OCI-M2 (cell line): ENCODE data around the gene SRGAP2C.
"Not testable (repeated sequence)": the region's sequence is repeated elsewhere in the genome, so short reads cannot be mapped to it uniquely, and the experiment has no call there.

Experiments used
- DNase-seq: peaks from one replicate; lab custom pipeline; 2025; ENCODE audit not compliant: unreplicated experiment; lab: John Stamatoyannopoulos, UW

The SRGAP2C gene

GRCh38 chr1:121369959-121370358 lies 185.2 kb downstream of the SRGAP2C start:
- not testable (repeated sequence) for DNase-seq

- not testable (repeated sequence) for DNase-seq
These were observed 190.1 kb downstream of the SRGAP2C start for GRCh38 chr1:121374851-121375367.

DNA sequence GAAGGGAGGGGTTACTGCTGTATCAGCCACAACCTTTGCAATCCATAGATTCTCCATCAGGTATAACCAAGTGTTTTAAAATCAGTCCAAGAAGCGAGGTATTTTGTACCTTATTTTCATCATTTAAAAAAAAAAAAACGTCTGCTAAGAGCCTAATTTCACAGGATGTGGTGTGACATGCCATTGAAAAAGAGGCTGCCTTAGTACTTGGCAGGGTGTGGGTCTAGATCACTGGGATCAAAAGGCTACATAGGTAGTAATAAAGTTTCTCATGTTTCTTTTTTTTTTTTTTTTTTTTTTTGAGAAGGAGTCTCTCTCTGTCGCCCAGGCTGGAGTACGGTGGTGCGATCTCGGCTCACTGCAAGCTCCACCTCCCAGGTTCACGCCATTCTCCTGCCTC lies 192.2 kb downstream of the SRGAP2C start:
- DNase-seq = not testable (repeated sequence)

DNA sequence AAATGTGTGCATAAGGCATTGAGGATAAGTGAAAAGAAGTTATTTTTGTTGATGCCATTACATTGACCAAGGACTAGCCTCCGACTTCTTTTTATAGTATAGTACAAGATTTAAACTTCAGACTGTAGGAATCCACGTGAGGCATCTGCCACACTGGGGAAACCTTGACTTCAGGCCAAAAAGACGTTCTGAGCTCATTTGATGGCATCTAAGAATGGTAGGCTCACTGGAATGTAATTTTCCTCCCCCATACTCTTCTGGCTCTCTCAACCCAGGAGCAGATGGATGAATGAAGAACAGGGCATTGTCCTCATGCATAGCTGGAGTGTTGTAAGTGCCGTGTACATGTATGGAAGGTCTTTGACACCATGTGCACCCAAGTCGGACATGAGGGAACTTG lies 194.0 kb downstream of the SRGAP2C start:
- DNase-seq = not testable (repeated sequence)

DNA sequence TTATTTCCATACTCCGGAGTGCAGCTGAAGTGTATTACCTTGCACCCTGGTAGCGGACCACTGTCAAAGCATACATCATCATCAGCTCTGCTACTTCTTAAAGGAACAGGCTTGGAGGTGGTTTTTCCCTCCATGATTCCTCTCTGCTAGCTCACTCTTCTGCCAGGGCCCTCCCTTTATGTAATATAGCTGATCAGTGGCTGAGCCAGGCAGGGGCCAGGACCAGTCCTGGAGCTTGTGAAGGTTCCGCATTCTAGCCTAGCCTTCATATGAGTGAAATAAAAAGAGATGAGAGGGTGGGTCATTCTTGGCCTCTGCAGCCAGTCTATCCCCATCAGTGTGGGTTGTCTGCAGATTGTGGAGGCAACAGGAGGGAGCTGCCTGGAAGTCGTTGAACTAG lies 200.0 kb downstream of the SRGAP2C start:
- not testable (repeated sequence) for DNase-seq

GRCh38 chr1:121385162-121385561 lies 200.4 kb downstream of the SRGAP2C start:
- not testable (repeated sequence) for DNase-seq

DNA sequence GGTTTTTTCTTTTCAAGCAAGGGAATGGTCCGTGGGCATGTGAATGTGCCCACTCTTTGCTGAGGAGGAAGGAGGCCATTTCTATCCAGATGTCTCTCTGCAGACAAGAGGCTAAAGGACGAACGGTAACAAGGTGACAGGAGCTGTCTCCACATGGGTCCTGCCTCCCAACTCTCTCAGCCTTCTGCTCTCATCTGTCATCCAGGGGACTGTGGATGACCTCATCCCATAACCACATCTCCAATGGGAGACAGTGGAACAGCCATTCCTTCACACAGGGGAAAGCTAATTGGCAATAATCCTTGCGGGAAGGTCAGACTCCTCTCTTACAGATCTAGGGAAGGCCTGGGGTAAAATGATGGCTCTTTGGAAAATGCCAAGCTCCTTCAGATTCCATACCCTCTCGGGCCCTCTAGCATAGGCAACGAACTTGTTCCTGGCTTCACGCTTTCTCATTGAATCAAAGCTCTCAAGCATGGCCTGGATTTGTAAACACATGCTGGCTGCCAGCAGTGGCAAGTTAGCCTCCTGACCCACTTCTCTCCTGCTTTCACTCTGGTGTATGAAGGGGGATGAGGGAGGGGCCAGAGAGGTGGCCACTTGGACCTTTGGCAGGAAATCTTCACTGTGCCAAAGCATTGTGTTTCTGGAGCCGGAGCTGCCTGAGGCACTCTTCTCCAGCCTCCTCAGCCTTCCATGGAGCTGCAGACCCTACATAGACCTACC lies 201.0 kb downstream of the SRGAP2C start:
- DNase-seq = not testable (repeated sequence)

DNA sequence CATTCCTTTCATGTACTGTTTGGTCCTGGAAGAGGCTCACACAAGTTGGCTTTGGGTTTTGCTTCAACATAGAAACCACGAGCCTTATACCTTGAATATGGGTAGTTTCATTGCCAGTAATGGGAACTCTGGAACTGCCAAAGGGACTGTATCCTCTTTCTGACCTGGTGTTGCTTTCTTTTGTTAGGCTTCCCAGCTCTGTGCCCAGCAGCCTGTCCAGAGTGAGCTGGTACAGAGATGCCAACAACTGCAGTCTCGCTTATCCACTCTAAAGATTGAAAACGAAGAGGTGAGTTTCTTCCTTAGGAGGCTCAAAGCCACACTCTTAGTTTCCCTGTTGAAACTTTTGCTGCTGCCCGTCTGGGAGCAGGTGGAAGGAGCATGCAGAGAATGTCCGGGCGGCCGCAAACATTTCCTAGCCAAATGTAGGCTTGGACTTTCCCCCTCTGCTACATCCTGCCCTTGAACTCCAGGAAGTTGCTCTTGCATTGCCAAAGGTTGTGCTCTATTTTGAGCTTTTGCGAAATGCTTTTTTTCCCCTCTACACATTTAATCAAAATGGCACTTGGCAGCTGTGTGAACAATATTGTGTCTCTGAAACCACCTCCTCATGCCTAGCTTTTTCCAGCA lies 201.7 kb downstream of the SRGAP2C start:
- DNase-seq = not testable (repeated sequence)

GRCh38 chr1:121389895-121390560 lies 205.3 kb downstream of the SRGAP2C start:
- not testable (repeated sequence) for DNase-seq

- not testable (repeated sequence) for DNase-seq
These were observed 207.4 kb downstream of the SRGAP2C start for GRCh38 chr1:121392130-121392529.

DNA sequence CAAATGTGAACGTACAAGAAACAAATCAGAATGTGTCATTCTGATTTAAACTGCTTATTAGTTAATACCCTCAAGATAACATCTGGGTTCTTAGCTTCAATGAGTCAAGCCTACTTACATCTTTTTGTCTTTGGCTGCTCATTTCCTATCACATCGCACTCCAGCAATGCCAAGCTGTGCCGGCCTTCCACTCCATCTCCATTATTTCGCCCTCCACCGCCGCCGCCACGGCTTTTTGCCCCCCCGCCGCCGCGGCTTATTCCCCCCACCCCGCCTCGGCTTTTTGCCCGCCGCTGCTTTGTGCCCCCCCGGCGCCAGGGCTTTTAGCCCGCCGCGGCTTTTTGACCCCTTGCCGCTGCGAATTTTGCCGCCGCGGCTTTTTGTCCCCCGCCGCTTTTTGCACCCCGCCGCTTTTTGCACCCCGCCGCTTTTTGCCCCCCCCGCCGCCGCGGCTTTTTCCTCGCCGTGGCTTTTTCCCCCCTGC lies 211.0 kb downstream of the SRGAP2C start:
- DNase-seq = not testable (repeated sequence)

DNA sequence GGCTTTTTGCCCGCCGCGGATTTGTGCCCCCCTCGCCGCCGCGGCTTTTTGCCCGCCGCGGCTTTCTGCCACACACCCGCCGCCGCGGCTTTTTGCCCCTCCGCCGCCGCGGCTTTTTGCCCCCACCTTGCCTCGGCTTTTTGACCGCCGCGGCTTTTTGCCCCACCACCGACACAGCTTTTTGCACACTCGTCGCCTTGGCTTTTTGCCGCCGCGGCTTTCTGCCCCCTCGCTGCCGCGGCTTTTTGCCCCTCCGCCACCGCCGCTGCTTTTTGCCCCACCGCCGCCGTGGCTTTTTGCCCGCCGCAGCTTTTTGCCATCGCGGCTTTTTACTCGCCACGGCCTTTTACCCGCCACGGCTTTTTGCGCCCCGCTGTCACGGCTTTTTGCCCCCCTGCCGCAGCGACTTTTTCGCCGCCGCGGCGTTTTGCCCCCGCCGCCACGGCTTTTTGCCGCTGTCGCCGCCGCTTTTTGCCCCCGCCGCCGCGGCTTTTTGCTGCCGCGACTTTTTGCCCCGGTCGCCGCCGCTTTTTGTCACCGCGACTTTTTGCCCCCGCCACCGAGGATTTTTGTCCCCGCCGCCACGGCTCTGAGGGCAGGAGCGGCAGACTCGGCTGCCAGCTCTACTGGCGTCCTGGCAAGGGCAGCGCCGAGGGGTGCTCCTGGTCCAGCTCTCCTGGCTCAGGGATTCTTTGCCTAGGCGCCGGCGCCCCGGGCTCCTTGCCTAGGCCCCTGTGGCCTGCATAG lies 211.7 kb downstream of the SRGAP2C start:
- DNase-seq = not testable (repeated sequence)

DNA sequence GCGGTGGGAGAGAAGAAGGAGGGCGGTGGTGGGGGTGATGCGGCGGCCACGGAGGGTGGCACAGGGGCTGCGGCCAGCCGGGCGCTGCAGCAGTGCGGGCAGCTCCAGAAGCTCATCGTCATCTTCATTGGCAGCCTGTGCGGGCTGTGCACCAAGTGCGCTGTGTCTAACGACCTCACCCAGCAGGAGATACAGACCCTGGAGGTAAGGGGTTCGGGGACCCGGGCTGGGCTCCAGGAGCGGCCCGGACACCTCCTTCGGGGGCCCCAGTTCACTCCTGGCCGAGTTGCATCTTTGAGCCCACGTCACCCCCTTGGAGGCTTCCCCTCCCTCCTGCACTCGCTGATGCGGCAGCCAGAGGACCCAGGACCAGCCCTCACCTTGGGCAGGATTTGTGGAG lies 212.3 kb downstream of the SRGAP2C start:
- DNase-seq = not testable (repeated sequence)

- DNase-seq = not testable (repeated sequence)
These were observed 214.4 kb downstream of the SRGAP2C start for GRCh38 chr1:121399193-121399592.

- DNase-seq = not testable (repeated sequence)
These were observed 215.3 kb downstream of the SRGAP2C start for GRCh38 chr1:121400108-121400507.

DNA sequence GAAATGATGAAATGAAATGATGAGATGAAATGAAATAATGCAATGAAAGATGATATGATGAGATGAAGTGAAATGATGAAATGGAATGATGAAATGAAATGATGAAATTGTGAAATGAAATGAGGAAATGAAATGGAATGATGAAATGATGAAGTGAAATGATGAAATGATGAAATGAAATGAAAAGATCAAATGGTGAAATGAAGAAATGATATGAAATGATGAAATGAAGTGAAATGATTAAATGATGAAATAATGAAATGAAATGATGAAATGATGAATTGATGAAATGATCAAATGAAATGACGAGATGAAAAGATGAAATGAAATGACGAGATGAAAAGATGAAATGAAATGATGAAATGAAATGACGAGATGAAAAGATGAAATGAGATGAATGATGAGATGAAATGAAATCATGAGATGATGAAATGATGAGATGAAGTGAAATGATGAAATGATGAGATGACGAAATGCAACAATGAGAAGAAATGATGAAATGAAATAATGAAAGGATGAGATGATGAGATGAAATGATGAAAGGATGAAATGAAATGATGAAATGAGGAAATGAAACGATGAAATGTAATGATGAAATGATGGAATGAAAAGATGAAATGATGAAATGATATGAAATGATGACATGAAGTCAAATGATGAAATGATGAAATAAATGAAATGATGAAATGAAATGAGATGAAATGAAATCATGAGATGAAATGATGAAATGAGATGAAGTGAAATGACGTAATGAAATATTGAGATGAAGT lies 216.0 kb downstream of the SRGAP2C start:
- DNase-seq = not testable (repeated sequence)

GRCh38 chr1:121401375-121401955 lies 216.7 kb downstream of the SRGAP2C start:
- DNase-seq = not testable (repeated sequence)

GRCh38 chr1:121403254-121403653 lies 218.5 kb downstream of the SRGAP2C start:
- not testable (repeated sequence) for DNase-seq

DNA sequence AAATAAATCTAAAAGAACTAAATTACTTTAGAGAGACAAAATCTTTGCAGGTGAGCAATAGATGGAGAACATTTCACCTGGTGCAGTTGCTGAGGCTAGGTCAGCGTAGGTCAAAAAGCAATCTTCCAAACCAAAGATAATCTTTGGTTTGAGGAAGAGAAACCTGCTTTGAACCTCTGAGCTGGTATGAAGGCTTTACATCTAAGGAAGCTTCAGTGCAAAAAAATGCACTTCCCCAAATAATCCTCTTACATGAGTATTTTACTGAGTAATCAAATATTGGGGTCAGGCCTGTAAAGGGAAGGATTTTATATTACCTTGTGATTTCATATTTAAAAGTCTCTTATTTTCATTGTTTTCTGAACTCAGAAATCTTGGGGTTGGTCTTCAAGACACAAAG lies 223.6 kb downstream of the SRGAP2C start:
- no peak for DNase-seq

DNA sequence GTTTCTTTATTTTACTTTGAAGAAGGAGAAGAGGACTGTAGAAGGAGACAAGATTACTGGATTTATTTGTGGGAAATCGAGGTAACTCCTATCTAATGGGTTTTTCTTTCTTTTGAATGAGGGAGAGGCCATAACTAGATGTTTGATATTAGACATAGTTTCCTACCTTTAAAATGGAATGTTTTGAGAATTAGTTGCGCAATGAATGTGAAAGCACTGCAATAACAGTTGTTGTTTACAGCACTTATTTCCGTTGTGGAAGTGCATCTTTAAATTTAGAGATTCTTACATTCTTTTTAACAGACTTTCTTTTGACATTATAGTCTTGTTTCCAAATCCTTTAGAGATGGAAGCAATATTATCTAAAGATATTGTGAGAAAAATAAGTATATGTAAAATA lies 229.0 kb downstream of the SRGAP2C start:
- no peak for DNase-seq
